Lower lobe of right lung (tissue), 2 donors: ENCODE measurements around the gene PTPRM. TPM values are rescaled to one million over a fixed set of nuclear protein-coding genes. Genes with fewer than 3 reads are reported as not detected.

Experiments
- ATAC-seq, 2 donors: fragments of 200-7000 bp; cut with Tn5 transposase; one replicate each; pipeline ENCODE4 v1.9.1; 2020 to 2022; ENCODE audit warnings: mild to moderate bottlenecking in 2 of 2, moderate library complexity in 2 of 2
- DNase-seq: peaks from one replicate; pipeline ENCODE4 v3.0.0-alpha.2; 2020
- H3K27ac ChIP-seq: fragments of 200-600 bp; one replicate; pipeline ENCODE4 v1.8.0; 2022
- H3K27me3 ChIP-seq: fragments of 200-600 bp; one replicate; pipeline ENCODE4 v1.8.0; 2022; ENCODE audit warnings: low read depth
- H3K36me3 ChIP-seq: fragments of 200-600 bp; one replicate; pipeline ENCODE4 v1.8.0; 2022; ENCODE audit warnings: mild to moderate bottlenecking
- H3K4me1 ChIP-seq: fragments of 200-600 bp; one replicate; pipeline ENCODE4 v1.8.0; 2022
- H3K4me3 ChIP-seq: fragments of 200-600 bp; one replicate; pipeline ENCODE4 v1.8.0; 2022; ENCODE audit warnings: mild to moderate bottlenecking
- H3K9me3 ChIP-seq: fragments of 200-600 bp; one replicate; pipeline ENCODE4 v1.8.0; 2022
- CTCF ChIP-seq: fragments of 200-600 bp; IDR thresholded peaks from one replicate; pipeline ENCODE4 v1.8.0; 2022; ENCODE audit warnings: antibody characterized with exemption, mild to moderate bottlenecking
- intact Hi-C: fragments of 100-400 bp; cut with DNase I; formaldehyde crosslinking; loops from one replicate; pipeline ENCODE4 v1.11.0; 2022
- total RNA-seq: library from RNA; stranded (reverse); fragmentation: NEBNext Ultra II Directional; extraction: Animal tissue kit (Norgen Biotek cat#: 25700); gene quantifications from one replicate; pipeline ENCODE4 v1.2.1, GENCODE V29; 2021
- donor health status: DM: no; HTN: yes; CAD: no; lungs with severe emphysema.

The PTPRM gene
- total RNA-seq, 1 donor from 2014 or later: 85.2 TPM

- ATAC-seq: no peak
Observed at GRCh38 chr18:7890075-7890474, 323.0 kb downstream of the PTPRM start.

GRCh38 chr18:7892556-7892955, 325.4 kb downstream of the PTPRM start:
- Histone ChIP-seq H3K4me3 (no peak overlapping the region), H3K27me3 (no peaks in the 10 kb centered on the region), H3K27ac (no peak overlapping the region), H3K36me3 (no peaks in the 10 kb centered on the region), H3K4me1 (no peaks in the 10 kb centered on the region), H3K9me3 (no peaks in the 10 kb centered on the region)
- TF ChIP-seq CTCF: no peak
- ATAC-seq (no peak), DNase-seq (no peak)
- intact Hi-C loops: no loop called here

More at GRCh38 chr18:7890075-7890474, 323.0 kb downstream of the PTPRM start:
- Histone ChIP-seq H3K4me1 (no peaks in the 10 kb centered on the region), H3K27ac (no peak overlapping the region), H3K27me3 (no peaks in the 10 kb centered on the region), H3K36me3 (no peaks in the 10 kb centered on the region), H3K9me3 (no peaks in the 10 kb centered on the region), H3K4me3 (no peak overlapping the region)
- DNase-seq: no peak
- no peak for TF ChIP-seq CTCF
- intact Hi-C loops: no loop called here

- TF ChIP-seq CTCF: no peak
Observed at GRCh38 chr18:7894592-7894991, 327.5 kb downstream of the PTPRM start.

GRCh38 chr18:7895346-7895745, 328.2 kb downstream of the PTPRM start:
- ATAC-seq (no peak), DNase-seq (no peak)
- intact Hi-C loops: no loop called here
- no peak overlapping the region for H3K27ac ChIP-seq
- no peaks in the 10 kb centered on the region for H3K9me3 ChIP-seq
- H3K27me3 ChIP-seq: no peaks in the 10 kb centered on the region
- H3K36me3 ChIP-seq: no peaks in the 10 kb centered on the region
- no peaks in the 10 kb centered on the region for H3K4me1 ChIP-seq
- H3K4me3 ChIP-seq: no peak overlapping the region
- no peak for TF ChIP-seq CTCF

More at GRCh38 chr18:7894592-7894991, 327.5 kb downstream of the PTPRM start:
- H3K36me3 ChIP-seq: no peaks in the 10 kb centered on the region
- ATAC-seq: no peak
- no peaks in the 10 kb centered on the region for H3K27me3 ChIP-seq
- H3K4me1 ChIP-seq: no peaks in the 10 kb centered on the region
- H3K27ac ChIP-seq: no peak overlapping the region
- intact Hi-C loops: no loop called here
- H3K9me3 ChIP-seq: no peaks in the 10 kb centered on the region
- no peak overlapping the region for H3K4me3 ChIP-seq
- DNase-seq: no peak

DNA sequence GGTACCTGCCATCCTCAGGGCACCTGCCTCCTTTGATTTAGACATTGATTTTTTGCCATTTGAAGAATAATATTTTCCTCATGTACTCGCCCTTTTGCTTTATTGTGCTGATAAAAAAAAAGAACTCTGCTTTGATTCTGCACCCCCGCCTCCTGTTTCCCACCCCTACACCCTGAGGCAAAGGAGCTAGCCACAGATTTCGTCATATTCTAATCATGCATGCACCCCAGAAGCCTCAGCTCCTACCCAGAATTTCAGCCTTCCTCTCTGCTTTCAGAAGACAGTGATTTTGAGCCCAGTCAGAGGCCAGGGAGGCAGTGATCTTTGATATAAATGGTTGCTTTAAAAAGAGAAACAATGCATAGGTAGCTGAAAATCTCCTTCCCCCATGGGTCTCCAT, 329.0 kb downstream of the PTPRM start:
- intact Hi-C loops: no loop called here
- H3K36me3 ChIP-seq: no peaks in the 10 kb centered on the region

More for the DNA sequence above, 329.0 kb downstream of the PTPRM start:
- Histone ChIP-seq H3K27me3 (no peaks in the 10 kb centered on the region), H3K4me1 (peaks cover 3% of the 10 kb centered on the region), H3K27ac (no peak overlapping the region), H3K9me3 (no peaks in the 10 kb centered on the region), H3K4me3 (no peak overlapping the region)
- no peak for TF ChIP-seq CTCF
- no peak for ATAC-seq
- no peak for DNase-seq
